ENCODE data around the gene ADGRL3.

ADGRL3 gene

GRCh38 chr4:61549336-61549735, 349.2 kb downstream of the ADGRL3 start:
- no peak for DNase-seq (ENCODE audit: low read depth in 3 of 3)

- DNase-seq (ENCODE audit: low read depth in 3 of 3), result no peak
These were observed 353.5 kb downstream of the ADGRL3 start for GRCh38 chr4:61553557-61554125.

GRCh38 chr4:61555789-61556188, 355.7 kb downstream of the ADGRL3 start:
- DNase-seq (ENCODE audit: low read depth in 3 of 3), result no peak

- DNase-seq (ENCODE audit: low read depth in 3 of 3), result no peak
These were observed 356.2 kb downstream of the ADGRL3 start for GRCh38 chr4:61556277-61556676.

- DNase-seq (ENCODE audit: low read depth in 3 of 3), result no peak
These were observed 359.3 kb downstream of the ADGRL3 start for GRCh38 chr4:61559396-61559795.

GRCh38 chr4:61561028-61561427, 360.9 kb downstream of the ADGRL3 start:
- no peak for DNase-seq (ENCODE audit: low read depth in 3 of 3)

- DNase-seq (ENCODE audit: low read depth in 3 of 3), result no peak
These were observed 371.8 kb downstream of the ADGRL3 start for GRCh38 chr4:61571761-61572559.

- no peak for DNase-seq (ENCODE audit: low read depth in 3 of 3)
These were observed 375.7 kb downstream of the ADGRL3 start for GRCh38 chr4:61575796-61576195.

- no peak for DNase-seq (ENCODE audit: low read depth in 3 of 3)
These were observed 379.7 kb downstream of the ADGRL3 start for GRCh38 chr4:61579786-61580185.

GRCh38 chr4:61580721-61581377, 380.7 kb downstream of the ADGRL3 start:
- no peak for DNase-seq (ENCODE audit: low read depth in 3 of 3)

GRCh38 chr4:61583696-61584095, 383.6 kb downstream of the ADGRL3 start:
- DNase-seq (ENCODE audit: low read depth in 3 of 3), result no peak

GRCh38 chr4:61588621-61589402, 388.7 kb downstream of the ADGRL3 start:
- no peak for DNase-seq (ENCODE audit: low read depth in 3 of 3)

- no peak for DNase-seq (ENCODE audit: low read depth in 3 of 3)
These were observed 390.8 kb downstream of the ADGRL3 start for GRCh38 chr4:61590881-61591280.

- no peak for DNase-seq (ENCODE audit: low read depth in 3 of 3)
These were observed 396.6 kb downstream of the ADGRL3 start for GRCh38 chr4:61596606-61597340.

- DNase-seq (ENCODE audit: low read depth in 3 of 3), result no peak
These were observed 403.0 kb downstream of the ADGRL3 start for GRCh38 chr4:61603086-61603485.

GRCh38 chr4:61604054-61604453, 403.9 kb downstream of the ADGRL3 start:
- DNase-seq (ENCODE audit: low read depth in 3 of 3), result no peak

- DNase-seq (ENCODE audit: low read depth in 3 of 3), result no peak
These were observed 405.9 kb downstream of the ADGRL3 start for GRCh38 chr4:61605984-61606383.

GRCh38 chr4:61614231-61614630, 414.1 kb downstream of the ADGRL3 start:
- no peak for DNase-seq (ENCODE audit: low read depth in 3 of 3)

GRCh38 chr4:61619528-61619927, 419.4 kb downstream of the ADGRL3 start:
- DNase-seq (ENCODE audit: low read depth in 3 of 3), result no peak

- no peak for DNase-seq (ENCODE audit: low read depth in 3 of 3)
These were observed 428.2 kb downstream of the ADGRL3 start for GRCh38 chr4:61628282-61628681.

- no peak for DNase-seq (ENCODE audit: low read depth in 3 of 3)
These were observed 428.6 kb downstream of the ADGRL3 start for GRCh38 chr4:61628727-61629126.

- DNase-seq (ENCODE audit: low read depth in 3 of 3), result no peak
These were observed 430.4 kb downstream of the ADGRL3 start for GRCh38 chr4:61630548-61630947.

Data from stimulated activated CD4-positive, alpha-beta T cell treated with anti-CD3 and anti-CD28 coated beads, TNF-alpha, amount 100 ng/mL, for 4 hours (primary cell).